Measurements from ENCODE around the gene MAP3K4. TPM values are rescaled to one million over a fixed set of nuclear protein-coding genes. Genes with fewer than 3 reads are reported as not detected.

Gene MAP3K4
- total RNA-seq, 4 donors from 2014 or later: 17.2 to 35.2 (median 23.7) TPM

- H3K36me3 ChIP-seq: no peaks in the 10 kb centered on the region
- in situ Hi-C loops (cut with MboI; ENCODE audit: low pct_ligation_motif_present in 1 of 4, low pct_unique_long_range_greater_than_20kb in 1 of 4, low sequenced_read_pairs in 3 of 4): no loop called here
- 91% methylated on average over 2 of the region's 2 CpGs; no CpG with 5 or more reads in 1 of the 2 donors for WGBS, 2 donors (ENCODE audit: low coverage in 1 of 2)
These were observed 61.5 kb downstream of the MAP3K4 start for GRCh38 chr6:161053103-161053502.

DNA sequence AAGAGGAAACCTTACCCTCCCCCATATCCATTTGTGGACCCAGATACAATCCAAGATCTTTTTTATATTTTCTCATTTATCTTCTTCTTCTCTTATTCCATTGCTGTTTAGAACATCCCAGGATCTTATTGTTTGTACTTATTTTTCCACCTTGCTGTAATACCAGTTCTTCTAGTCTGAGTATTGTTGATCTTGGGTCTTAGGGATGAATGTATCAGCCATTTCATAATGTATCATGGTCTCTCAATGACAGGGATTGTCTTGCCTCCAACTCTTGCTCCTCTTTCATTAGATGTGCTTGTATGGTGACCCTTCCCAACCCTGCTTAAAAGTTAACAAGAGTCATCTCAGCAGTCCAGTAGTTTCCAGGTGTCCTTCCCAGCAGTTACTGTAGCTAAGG lies 63.3 kb downstream of the MAP3K4 start:
- intact Hi-C loops (cut with DNase I; ENCODE audit: low total_unique reads): no loop called here
- no peaks in the 10 kb centered on the region for H3K27me3 ChIP-seq
- H3K4me3 ChIP-seq: no peak overlapping the region
- no peaks in the 10 kb centered on the region for H3K9me3 ChIP-seq
- TF ChIP-seq, protein P1, sequence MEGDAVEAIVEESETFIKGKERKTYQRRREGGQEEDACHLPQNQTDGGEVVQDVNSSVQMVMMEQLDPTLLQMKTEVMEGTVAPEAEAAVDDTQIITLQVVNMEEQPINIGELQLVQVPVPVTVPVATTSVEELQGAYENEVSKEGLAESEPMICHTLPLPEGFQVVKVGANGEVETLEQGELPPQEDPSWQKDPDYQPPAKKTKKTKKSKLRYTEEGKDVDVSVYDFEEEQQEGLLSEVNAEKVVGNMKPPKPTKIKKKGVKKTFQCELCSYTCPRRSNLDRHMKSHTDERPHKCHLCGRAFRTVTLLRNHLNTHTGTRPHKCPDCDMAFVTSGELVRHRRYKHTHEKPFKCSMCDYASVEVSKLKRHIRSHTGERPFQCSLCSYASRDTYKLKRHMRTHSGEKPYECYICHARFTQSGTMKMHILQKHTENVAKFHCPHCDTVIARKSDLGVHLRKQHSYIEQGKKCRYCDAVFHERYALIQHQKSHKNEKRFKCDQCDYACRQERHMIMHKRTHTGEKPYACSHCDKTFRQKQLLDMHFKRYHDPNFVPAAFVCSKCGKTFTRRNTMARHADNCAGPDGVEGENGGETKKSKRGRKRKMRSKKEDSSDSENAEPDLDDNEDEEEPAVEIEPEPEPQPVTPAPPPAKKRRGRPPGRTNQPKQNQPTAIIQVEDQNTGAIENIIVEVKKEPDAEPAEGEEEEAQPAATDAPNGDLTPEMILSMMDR (IDR thresholded peaks at IDR 0.05): no peak
- TF ChIP-seq EP300 (IDR thresholded peaks at IDR 0.05; ENCODE audit: low read depth): no peak
- no peak for TF ChIP-seq POLR2A (IDR thresholded peaks at IDR 0.05)
- no peak for TF ChIP-seq POLR2AphosphoS5 (IDR thresholded peaks at IDR 0.05)
- no peak for DNase-seq
- H3K4me1 ChIP-seq: no peaks in the 10 kb centered on the region
- H3K36me3 ChIP-seq: no peaks in the 10 kb centered on the region
- no peak overlapping the region for H3K27ac ChIP-seq
- in situ Hi-C loops (cut with MboI; ENCODE audit: low pct_ligation_motif_present in 1 of 4, low pct_unique_long_range_greater_than_20kb in 1 of 4, low sequenced_read_pairs in 3 of 4): no loop called here

More at GRCh38 chr6:161053103-161053502, 61.5 kb downstream of the MAP3K4 start:
- H3K27ac ChIP-seq: no peak overlapping the region
- intact Hi-C loops (cut with DNase I; ENCODE audit: low total_unique reads): no loop called here
- no peak for TF ChIP-seq EP300 (IDR thresholded peaks at IDR 0.05; ENCODE audit: low read depth)
- H3K4me3 ChIP-seq: no peak overlapping the region
- DNase-seq: no peak
- no peaks in the 10 kb centered on the region for H3K9me3 ChIP-seq
- no peaks in the 10 kb centered on the region for H3K4me1 ChIP-seq
- H3K27me3 ChIP-seq: no peaks in the 10 kb centered on the region

DNA sequence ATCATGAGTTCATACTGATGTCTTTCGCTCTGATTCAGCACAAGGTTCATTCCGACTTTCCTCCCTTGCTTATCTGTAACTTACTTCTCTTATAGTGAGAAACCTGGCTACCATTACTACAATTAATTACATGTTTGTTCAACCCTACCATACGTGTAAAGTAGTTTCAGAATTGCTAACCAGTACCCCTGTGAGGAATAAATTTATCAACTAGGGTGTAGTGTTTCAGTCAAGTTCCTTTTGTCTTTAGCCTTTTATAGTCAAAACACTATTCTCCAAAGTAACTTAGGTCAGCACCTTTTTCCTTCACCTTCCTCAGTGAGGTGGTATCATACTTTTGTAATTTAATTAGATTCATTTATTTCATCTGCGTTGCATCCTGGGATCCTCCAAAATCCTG lies 64.9 kb downstream of the MAP3K4 start:
- 81 to 86% methylated on average over 4 of the region's 4 CpGs for WGBS, 2 donors (ENCODE audit: low coverage in 1 of 2)

GRCh38 chr6:161057103-161058091 lies 65.8 kb downstream of the MAP3K4 start:
- H3K9me3 ChIP-seq: no peaks in the 10 kb centered on the region
- 69 to 75% methylated on average over 8 to 11 of the region's 11 CpGs for WGBS, 2 donors (ENCODE audit: low coverage in 1 of 2)
- intact Hi-C loops (cut with DNase I; ENCODE audit: low total_unique reads): loop anchor here (2.0 kb wide), 1 partner anchor 43 kb away; no protein-coding TSS in a partner anchor
- H3K36me3 ChIP-seq: no peaks in the 10 kb centered on the region
- H3K4me3 ChIP-seq: no peak overlapping the region
- in situ Hi-C loops (cut with MboI; ENCODE audit: low pct_ligation_motif_present in 1 of 4, low pct_unique_long_range_greater_than_20kb in 1 of 4, low sequenced_read_pairs in 3 of 4): no loop called here
- no peak for DNase-seq
- no peaks in the 10 kb centered on the region for H3K4me1 ChIP-seq
- H3K27me3 ChIP-seq: no peaks in the 10 kb centered on the region
- no peak overlapping the region for H3K27ac ChIP-seq
- TF ChIP-seq POLR2AphosphoS5 (IDR thresholded peaks at IDR 0.05): no peak
- TF ChIP-seq POLR2A (IDR thresholded peaks at IDR 0.05): no peak
- TF ChIP-seq, protein P1 (IDR thresholded peaks at IDR 0.05): no peak
- no peak for TF ChIP-seq EP300 (IDR thresholded peaks at IDR 0.05; ENCODE audit: low read depth)

More for the DNA sequence above, 64.9 kb downstream of the MAP3K4 start:
- TF ChIP-seq POLR2A (IDR thresholded peaks at IDR 0.05) (no peak), POLR2AphosphoS5 (IDR thresholded peaks at IDR 0.05) (no peak), EP300 (IDR thresholded peaks at IDR 0.05; ENCODE audit: low read depth) (no peak)
- TF ChIP-seq, protein P1 (IDR thresholded peaks at IDR 0.05): no peak
- Histone ChIP-seq H3K36me3 (no peaks in the 10 kb centered on the region), H3K27ac (no peak overlapping the region), H3K4me3 (no peak overlapping the region), H3K9me3 (no peaks in the 10 kb centered on the region), H3K27me3 (no peaks in the 10 kb centered on the region), H3K4me1 (no peaks in the 10 kb centered on the region)
- intact Hi-C loops (cut with DNase I; ENCODE audit: low total_unique reads) (no loop called here), in situ Hi-C loops (cut with MboI; ENCODE audit: low pct_ligation_motif_present in 1 of 4, low pct_unique_long_range_greater_than_20kb in 1 of 4, low sequenced_read_pairs in 3 of 4) (no loop called here)
- no peak for DNase-seq
